Sigmoid colon (tissue), 7 donors: Measurements from ENCODE around the gene HMCN2. TPM values are rescaled to one million over a fixed set of nuclear protein-coding genes. Genes with fewer than 3 reads are reported as not detected.
"Not testable (repeated sequence)": the region's sequence is repeated elsewhere in the genome, so short reads cannot be mapped to it uniquely, and the experiment has no call there.

Source experiments
- DNase-seq: peaks from one replicate; pipeline ENCODE4 v3.0.0-alpha.2; 2019
- H3K27ac ChIP-seq, 4 donors: fragments of 200-600 bp; sonication (generic); one replicate each; pipeline ENCODE4 v1.5.1; 2016 to 2019; ENCODE audit warnings: mild to moderate bottlenecking in 1 of 4
- H3K27me3 ChIP-seq, 3 donors: fragments of 200-600 bp; sonication (generic); one replicate each; pipeline ENCODE4 v1.5.1; 2019; ENCODE audit warnings: mild to moderate bottlenecking in 1 of 3
- H3K36me3 ChIP-seq, 4 donors: fragments of 200-600 bp; sonication (generic); one replicate each; pipeline ENCODE4 v1.5.1; 2016 to 2019
- H3K4me1 ChIP-seq, 4 donors: fragments of 200-600 bp; sonication (generic); one replicate each; pipeline ENCODE4 v1.5.1; 2017 to 2019
- H3K4me3 ChIP-seq, 4 donors: fragments of 200-600 bp; sonication (generic); one replicate each; pipeline ENCODE4 v1.5.1; 2017 to 2019; ENCODE audit warnings: mild to moderate bottlenecking in 2 of 4, moderate library complexity in 1 of 4
- H3K9me3 ChIP-seq, 4 donors: fragments of 200-600 bp in 3 of 4; sonication (generic) in 3 of 4; one replicate each; pipeline versions ENCODE4 v1.5.1 to v1.6.1; 2013 to 2019
- EP300 ChIP-seq, 4 donors: sonication (generic); formaldehyde crosslinking; IDR thresholded peaks; one replicate each; pipeline ENCODE4 v1.6.1; 2017; ENCODE audit warnings: antibody characterized with exemption in 4 of 4
- POLR2A ChIP-seq, 2 donors: fragments of 450-650 bp; IDR thresholded peaks; one replicate each; pipeline ENCODE4 v1.6.1; 2016; ENCODE audit warnings: antibody characterized with exemption in 2 of 2, mild to moderate bottlenecking in 2 of 2, moderate library complexity in 2 of 2
- POLR2AphosphoS5 ChIP-seq, 4 donors: sonication (generic); formaldehyde crosslinking; IDR thresholded peaks; one replicate each; pipeline ENCODE4 v1.6.1; 2017; ENCODE audit warnings: antibody characterized with exemption in 4 of 4
- WGBS, 2 donors: extraction: QIAGEN DNeasy Blood & Tissue Kit; methylation state at CpG; one replicate each; pipeline ENCODE4 v1.1.7; 2013; 5-methylcytosine and 5-hydroxymethylcytosine counted together
- intact Hi-C: fragments of 100-400 bp; cut with DNase I; formaldehyde crosslinking; loops from one replicate; pipeline ENCODE4 v1.15.1; 2023
- polyA plus RNA-seq, 3 donors: library from polyadenylated mRNA; stranded (reverse); fragments of 200-250 nt; gene quantifications; one replicate each; pipeline ENCODE4 v1.2.3, GENCODE V29; 2013
- total RNA-seq, 4 donors: library from RNA; depleted of rRNA; stranded (reverse); fragments of >200 nt; gene quantifications; one replicate each; pipeline ENCODE4 v1.1.0, GENCODE V29; 2016
- TF ChIP-seq, protein P1 (sequence below), 4 experiments: fragments of 450-650 bp in 3 of 4; fragments of 200-600 bp in 1 of 4; IDR thresholded peaks; one replicate each; pipeline ENCODE4 v1.5.1; 2016 to 2019; ENCODE audit warnings: antibody characterized with exemption in 4 of 4, mild to moderate bottlenecking in 3 of 4, moderate library complexity in 2 of 4
- donor health status: healthy with polysubstance abuse.
- donor health status: Bipolar disorder and iron deficiency.
- donor health status: healthy.

The HMCN2 gene
- total and polyA plus RNA-seq, 7 donors, result 3.6 to 106 (median 13.2) TPM

- WGBS, 2 donors, result 73 to 80% methylated on average over 8 of the region's 8 CpGs
- H3K36me3 ChIP-seq, result peaks cover 0 to 86% (median 30%) of the 10 kb centered on the region in 4 donors
- DNase-seq, result no peak
- no peaks in the 10 kb centered on the region for H3K4me1 ChIP-seq
- no peaks in the 10 kb centered on the region for H3K9me3 ChIP-seq
- H3K27ac ChIP-seq, result no peak overlapping the region
- no peaks in the 10 kb centered on the region for H3K27me3 ChIP-seq
- intact Hi-C loops, result no loop called here
- no peak for TF ChIP-seq POLR2A (IDR thresholded peaks at IDR 0.05)
- no peak for TF ChIP-seq POLR2AphosphoS5 (IDR thresholded peaks at IDR 0.05)
- TF ChIP-seq, protein P1, sequence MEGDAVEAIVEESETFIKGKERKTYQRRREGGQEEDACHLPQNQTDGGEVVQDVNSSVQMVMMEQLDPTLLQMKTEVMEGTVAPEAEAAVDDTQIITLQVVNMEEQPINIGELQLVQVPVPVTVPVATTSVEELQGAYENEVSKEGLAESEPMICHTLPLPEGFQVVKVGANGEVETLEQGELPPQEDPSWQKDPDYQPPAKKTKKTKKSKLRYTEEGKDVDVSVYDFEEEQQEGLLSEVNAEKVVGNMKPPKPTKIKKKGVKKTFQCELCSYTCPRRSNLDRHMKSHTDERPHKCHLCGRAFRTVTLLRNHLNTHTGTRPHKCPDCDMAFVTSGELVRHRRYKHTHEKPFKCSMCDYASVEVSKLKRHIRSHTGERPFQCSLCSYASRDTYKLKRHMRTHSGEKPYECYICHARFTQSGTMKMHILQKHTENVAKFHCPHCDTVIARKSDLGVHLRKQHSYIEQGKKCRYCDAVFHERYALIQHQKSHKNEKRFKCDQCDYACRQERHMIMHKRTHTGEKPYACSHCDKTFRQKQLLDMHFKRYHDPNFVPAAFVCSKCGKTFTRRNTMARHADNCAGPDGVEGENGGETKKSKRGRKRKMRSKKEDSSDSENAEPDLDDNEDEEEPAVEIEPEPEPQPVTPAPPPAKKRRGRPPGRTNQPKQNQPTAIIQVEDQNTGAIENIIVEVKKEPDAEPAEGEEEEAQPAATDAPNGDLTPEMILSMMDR (IDR thresholded peaks at IDR 0.05), result no peak
- TF ChIP-seq EP300 (IDR thresholded peaks at IDR 0.05), result no peak
- no peak overlapping the region for H3K4me3 ChIP-seq
These were observed 134.2 kb downstream of the HMCN2 start for GRCh38 chr9:130399768-130400167.

GRCh38 chr9:130400870-130401269 is 135.3 kb downstream of the HMCN2 start:
- TF ChIP-seq, protein P1 (IDR thresholded peaks at IDR 0.05), result no peak
- TF ChIP-seq EP300 (IDR thresholded peaks at IDR 0.05) (no peak), POLR2AphosphoS5 (IDR thresholded peaks at IDR 0.05) (no peak), POLR2A (IDR thresholded peaks at IDR 0.05) (no peak)
- DNase-seq, result no peak
- 92 to 93% methylated on average over 8 of the region's 8 CpGs for WGBS, 2 donors
- Histone ChIP-seq H3K9me3 (no peaks in the 10 kb centered on the region), H3K4me3 (no peak overlapping the region), H3K27ac (no peak overlapping the region), H3K27me3 (no peaks in the 10 kb centered on the region), H3K4me1 (no peaks in the 10 kb centered on the region), H3K36me3 (peaks cover 0 to 86% (median 30%) of the 10 kb centered on the region in 4 donors)
- intact Hi-C loops, result no loop called here

GRCh38 chr9:130401742-130402141 is 136.2 kb downstream of the HMCN2 start:
- H3K4me1 ChIP-seq, DNase-seq, H3K4me3 ChIP-seq, H3K27ac ChIP-seq, H3K27me3 ChIP-seq, intact Hi-C loops, H3K9me3 ChIP-seq: not testable (repeated sequence)
- peaks cover 0 to 86% (median 31%) of the 10 kb centered on the region in 4 donors for H3K36me3 ChIP-seq
- WGBS, 2 donors, result 89 to 93% methylated on average over 3 of the region's 3 CpGs

GRCh38 chr9:130402243-130402642 is 136.7 kb downstream of the HMCN2 start:
- no peak for DNase-seq
- no peaks in the 10 kb centered on the region for H3K4me1 ChIP-seq
- peaks cover 0 to 86% (median 32%) of the 10 kb centered on the region in 4 donors for H3K36me3 ChIP-seq

DNA sequence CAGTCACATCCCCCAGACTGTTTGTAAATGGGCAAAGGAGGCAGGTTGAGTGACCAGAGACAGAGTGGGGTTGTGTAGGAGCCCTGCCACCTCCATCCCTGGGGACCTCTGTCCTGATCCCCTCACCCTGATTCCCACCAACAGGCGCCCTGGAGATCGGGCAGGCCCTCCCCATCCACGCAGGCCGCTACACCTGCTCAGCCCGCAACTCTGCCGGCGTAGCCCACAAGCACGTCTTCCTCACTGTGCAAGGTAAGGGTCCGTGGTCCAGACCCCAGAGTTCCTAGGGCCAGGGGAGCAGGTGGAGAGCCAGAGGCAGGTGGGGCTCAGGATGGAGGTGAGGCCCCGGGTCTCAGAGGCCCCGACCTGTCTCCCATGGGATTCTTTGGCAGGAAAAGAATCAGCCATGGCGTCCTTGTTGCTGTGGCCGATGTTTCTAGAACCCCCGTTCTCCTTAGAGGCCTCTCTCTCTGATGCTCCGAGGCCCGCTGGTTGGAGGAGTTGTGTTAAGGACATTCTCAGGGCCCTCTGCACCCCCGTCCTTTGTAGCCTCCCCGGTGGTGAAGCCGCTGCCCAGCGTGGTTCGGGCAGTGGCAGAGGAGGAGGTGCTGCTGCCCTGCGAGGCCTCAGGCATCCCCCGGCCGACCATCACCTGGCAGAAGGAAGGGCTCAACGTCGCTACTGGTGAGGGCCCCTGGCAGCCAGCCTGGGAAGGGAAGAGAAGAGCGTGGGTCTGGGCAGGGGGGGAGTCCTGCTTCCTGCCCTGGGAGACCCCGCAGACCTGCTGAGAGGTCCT is 137.3 kb downstream of the HMCN2 start:
- Histone ChIP-seq H3K27me3 (no peaks in the 10 kb centered on the region), H3K27ac (no peak overlapping the region), H3K36me3 (peaks cover 0 to 88% (median 32%) of the 10 kb centered on the region in 4 donors), H3K4me3 (no peak overlapping the region), H3K4me1 (no peaks in the 10 kb centered on the region), H3K9me3 (no peaks in the 10 kb centered on the region)
- TF ChIP-seq POLR2A (IDR thresholded peaks at IDR 0.05) (no peak), EP300 (IDR thresholded peaks at IDR 0.05) (no peak), POLR2AphosphoS5 (IDR thresholded peaks at IDR 0.05) (no peak)
- TF ChIP-seq, protein P1 (IDR thresholded peaks at IDR 0.05), result no peak
- WGBS, 2 donors, result 87% methylated on average over 28 of the region's 28 CpGs
- intact Hi-C loops, result no loop called here
- no peak for DNase-seq

More at GRCh38 chr9:130402243-130402642, 136.7 kb downstream of the HMCN2 start:
- Histone ChIP-seq H3K4me3 (no peak overlapping the region), H3K27me3 (no peaks in the 10 kb centered on the region), H3K9me3 (no peaks in the 10 kb centered on the region), H3K27ac (no peak overlapping the region)
- TF ChIP-seq EP300 (IDR thresholded peaks at IDR 0.05) (no peak), POLR2AphosphoS5 (IDR thresholded peaks at IDR 0.05) (no peak), POLR2A (IDR thresholded peaks at IDR 0.05) (no peak)
- TF ChIP-seq, protein P1 (IDR thresholded peaks at IDR 0.05), result no peak
- WGBS, 2 donors, result 89 to 92% methylated on average over 3 of the region's 3 CpGs
- intact Hi-C loops, result no loop called here
